ENCODE results near the gene PRKCB. TPM values are rescaled to one million over a fixed set of nuclear protein-coding genes. Genes with fewer than 3 reads are reported as not detected.
"Not testable (repeated sequence)": the region's sequence is repeated elsewhere in the genome, so short reads cannot be mapped to it uniquely, and the experiment has no call there.

The PRKCB gene
- total RNA-seq, 2 donors from 2014 or later = 2.9 to 28.6 TPM

GRCh38 chr16:24151482-24151939, 315.7 kb downstream of the PRKCB start:
- TF ChIP-seq POLR2AphosphoS5 (IDR thresholded peaks at IDR 0.05) (no peak), POLR2A (IDR thresholded peaks at IDR 0.05) (no peak), CTCF (IDR thresholded peaks at IDR 0.05) (no peak)
- Histone ChIP-seq H3K27me3 (replicated peaks; ENCODE audit: insufficient read depth) (no peaks in the 10 kb centered on the region), H3K4me1 (replicated peaks) (no peaks in the 10 kb centered on the region), H3K4me3 (no peak overlapping the region), H3K36me3 (no peaks in the 10 kb centered on the region), H3K9me3 (no peaks in the 10 kb centered on the region), H3K27ac (no peak overlapping the region)
- WGBS = 51% methylated on average over 5 of the region's 5 CpGs
- DNase-seq (ENCODE audit: low spot score) = no peak
- intact Hi-C loops (cut with DNase I) = loop anchor here (10.0 kb wide), 1 partner anchor 53 kb away; no protein-coding TSS in a partner anchor

GRCh38 chr16:24152048-24152447, 316.3 kb downstream of the PRKCB start:
- intact Hi-C loops (cut with DNase I) = loop anchor here (10.0 kb wide), 1 partner anchor 53 kb away; no protein-coding TSS in a partner anchor
- DNase-seq (ENCODE audit: low spot score) = not testable (repeated sequence)

GRCh38 chr16:24152826-24153225, 317.0 kb downstream of the PRKCB start:
- Histone ChIP-seq H3K4me3 (no peak overlapping the region), H3K4me1 (replicated peaks) (no peaks in the 10 kb centered on the region), H3K36me3 (no peaks in the 10 kb centered on the region), H3K27me3 (replicated peaks; ENCODE audit: insufficient read depth) (no peaks in the 10 kb centered on the region), H3K27ac (no peak overlapping the region), H3K9me3 (no peaks in the 10 kb centered on the region)
- intact Hi-C loops (cut with DNase I) = loop anchor here (10.0 kb wide), 1 partner anchor 52 kb away; no protein-coding TSS in a partner anchor
- TF ChIP-seq CTCF (IDR thresholded peaks at IDR 0.05) = no peak
- no peak for TF ChIP-seq POLR2AphosphoS5 (IDR thresholded peaks at IDR 0.05)
- no peak for TF ChIP-seq POLR2A (IDR thresholded peaks at IDR 0.05)
- WGBS = 79% methylated on average over 1 of the region's 1 CpG
- DNase-seq (ENCODE audit: low spot score) = no peak

More at GRCh38 chr16:24152048-24152447, 316.3 kb downstream of the PRKCB start:
- not testable (repeated sequence) for H3K4me1 ChIP-seq (replicated peaks); H3K27me3 ChIP-seq (replicated peaks; ENCODE audit: insufficient read depth); H3K9me3 ChIP-seq; H3K27ac ChIP-seq; H3K4me3 ChIP-seq; H3K36me3 ChIP-seq
- 82% methylated on average over 10 of the region's 10 CpGs for WGBS

GRCh38 chr16:24156777-24157176, 321.0 kb downstream of the PRKCB start:
- Histone ChIP-seq H3K4me3 (no peak overlapping the region), H3K27ac (no peak overlapping the region), H3K36me3 (no peaks in the 10 kb centered on the region), H3K9me3 (no peaks in the 10 kb centered on the region), H3K27me3 (replicated peaks; ENCODE audit: insufficient read depth) (no peaks in the 10 kb centered on the region), H3K4me1 (replicated peaks) (no peaks in the 10 kb centered on the region)
- intact Hi-C loops (cut with DNase I) = loop anchor here (10.0 kb wide), 1 partner anchor 48 kb away; no protein-coding TSS in a partner anchor
- no peak for DNase-seq (ENCODE audit: low spot score)
- WGBS = 96% methylated on average over 1 of the region's 1 CpG
- TF ChIP-seq POLR2A (IDR thresholded peaks at IDR 0.05) = no peak
- TF ChIP-seq POLR2AphosphoS5 (IDR thresholded peaks at IDR 0.05) = no peak
- no peak for TF ChIP-seq CTCF (IDR thresholded peaks at IDR 0.05)

- no peak for DNase-seq (ENCODE audit: low spot score)
- intact Hi-C loops (cut with DNase I) = no loop called here
- no peaks in the 10 kb centered on the region for H3K36me3 ChIP-seq
- H3K27ac ChIP-seq = no peak overlapping the region
- WGBS = 16% methylated on average over 3 of the region's 3 CpGs
- TF ChIP-seq POLR2AphosphoS5 (IDR thresholded peaks at IDR 0.05) (no peak), CTCF (IDR thresholded peaks at IDR 0.05) (no peak), POLR2A (IDR thresholded peaks at IDR 0.05) (no peak)
- no peaks in the 10 kb centered on the region for H3K9me3 ChIP-seq
- H3K27me3 ChIP-seq (replicated peaks; ENCODE audit: insufficient read depth) = no peaks in the 10 kb centered on the region
- H3K4me1 ChIP-seq (replicated peaks) = no peaks in the 10 kb centered on the region
- H3K4me3 ChIP-seq = no peak overlapping the region
Measured at GRCh38 chr16:24163935-24164334, 328.2 kb downstream of the PRKCB start.
